ENCODE results near the gene CDH11. TPM values are rescaled to one million over a fixed set of nuclear protein-coding genes. Genes with fewer than 3 reads are reported as not detected.

CDH11 gene
- total and polyA plus RNA-seq, 9 of the 15 experiments (the other 6 are each of a cell fraction or from before 2014, with no cell fraction given): 0.18 TPM; not detected in 8

DNA sequence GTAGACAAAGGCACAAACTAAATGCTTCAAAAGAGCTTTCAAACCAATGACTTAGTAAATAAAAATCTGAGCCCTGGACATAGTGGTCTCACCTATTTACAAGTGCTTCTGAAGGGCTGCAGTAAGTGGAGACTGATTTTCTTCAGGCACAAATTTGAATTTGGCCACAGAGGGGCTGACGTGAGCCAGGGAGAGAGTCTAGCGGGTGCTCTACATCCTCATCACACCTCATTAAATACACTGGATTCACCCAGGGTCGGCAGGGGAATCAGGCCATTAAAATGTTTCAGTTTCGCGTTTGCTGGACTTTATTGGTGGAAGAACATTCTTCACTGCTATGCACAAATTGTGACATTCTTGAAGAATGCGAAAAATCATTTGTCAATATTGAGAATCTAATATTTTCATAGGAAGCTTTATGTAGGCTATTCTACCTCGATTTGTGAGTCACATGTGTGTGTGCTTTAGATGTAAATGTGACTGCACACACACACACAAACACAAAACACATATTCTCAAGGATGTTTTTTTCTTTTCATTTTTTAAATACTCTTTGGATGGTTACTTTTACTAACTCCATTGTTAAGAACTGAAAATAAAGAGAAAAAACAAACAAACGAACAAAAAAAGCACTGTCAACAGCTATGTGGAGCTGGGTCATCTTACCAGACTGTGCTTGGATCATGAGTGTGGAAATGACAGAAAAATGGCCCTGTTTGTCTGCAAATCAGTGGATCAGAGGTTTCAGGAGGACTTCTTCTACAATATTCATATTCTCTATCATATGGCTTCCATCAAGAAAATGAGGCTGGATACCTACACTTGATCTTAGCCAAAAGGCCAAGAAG, 58.9 kb downstream of the CDH11 start (continued):
- TF ChIP-seq HES1 (IDR thresholded peaks at IDR 0.05; ENCODE audit: low read depth) (no peak), IRF9 (tag; IDR thresholded peaks at IDR 0.05) (no peak), ETS2 (tag; IDR thresholded peaks at IDR 0.05; ENCODE audit: borderline replicate concordance, poor library complexity, severe bottlenecking) (no peak), CTBP1 (IDR thresholded peaks at IDR 0.05; ENCODE audit: borderline replicate concordance) (no peak)

DNA sequence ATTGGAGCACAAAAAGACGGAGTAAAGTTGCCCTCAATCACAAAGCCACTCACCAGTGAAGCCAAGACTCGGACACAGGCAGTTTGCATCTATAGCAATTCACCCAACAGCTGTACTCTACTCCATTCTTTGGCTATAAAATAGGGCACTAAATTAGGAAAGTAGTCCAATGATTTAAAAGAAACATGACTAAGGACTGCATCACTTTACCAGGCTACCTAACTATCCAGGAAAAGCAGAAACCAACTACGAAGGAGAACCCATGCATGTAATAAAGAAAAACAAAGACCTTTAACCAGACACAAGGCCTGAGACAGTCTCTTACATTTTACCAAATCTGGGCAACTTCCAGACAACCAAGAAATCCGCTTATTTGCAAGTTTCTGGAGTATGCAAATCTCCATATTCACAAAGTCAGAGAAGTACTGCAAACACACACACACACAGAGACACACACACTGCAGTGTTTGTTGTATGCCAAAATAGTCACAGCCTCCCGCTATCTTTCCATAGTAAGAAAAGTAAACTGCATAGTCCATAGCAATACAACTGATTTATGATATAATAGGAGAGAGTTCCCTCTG, 59.8 kb downstream of the CDH11 start:
- Histone ChIP-seq H3K27ac (ENCODE audit: extremely low read depth, low read depth, low read length) (no peak overlapping the region), H3K79me2 (ENCODE audit: control insufficient read depth, insufficient read depth, low read length) (no peaks in the 10 kb centered on the region), H3K9me1 (ENCODE audit: control insufficient read depth, insufficient read depth, low read length) (no peaks in the 10 kb centered on the region), H3K4me3 (no peak overlapping the region), H3K9me3 (replicated peaks; ENCODE audit: control insufficient read depth, insufficient read depth, low read depth, low read length) (no peaks in the 10 kb centered on the region), H4K20me1 (replicated peaks; ENCODE audit: control insufficient read depth, insufficient read depth, low read length) (no peaks in the 10 kb centered on the region), H3K9ac (ENCODE audit: insufficient read depth in 1 of 2, low read depth in 2 of 2, low read length in 2 of 2) (no peak overlapping the region), H2AFZ (ENCODE audit: low read depth, low read length) (no peak overlapping the region), H3K4me2 (ENCODE audit: insufficient read depth, low read length) (no peak overlapping the region), H3K27me3 (ENCODE audit: control insufficient read depth in 2 of 2, insufficient read depth in 2 of 2, low read length in 2 of 2) (no peaks in the 10 kb centered on the region), H3K36me3 (ENCODE audit: control insufficient read depth, insufficient read depth, low read length) (no peaks in the 10 kb centered on the region), H3K4me1 (replicated peaks in 1 of 2; ENCODE audit: control insufficient read depth in 2 of 2, insufficient read depth in 2 of 2, low read length in 2 of 2) (no peaks in the 10 kb centered on the region)
- no peak for FAIRE-seq
- ATAC-seq: no peak
- BruUV-seq (replicated peaks): no TSS peak
- in situ Hi-C loops (cut with MboI) (no loop called here), intact Hi-C loops (cut with micrococcal nuclease) (no loop called here)
- POLR2A ChIA-PET: no interaction called here
- DNase-seq (ENCODE audit: extremely low read depth in 1 of 4, low spot score in 3 of 4): no peak
- WGBS (ENCODE audit: insufficient coverage, low coverage, missing lambda C conversion rate): 1% methylated on average over 5 of the region's 5 CpGs
- CTCF ChIA-PET (ENCODE audit: low intra/inter-chr PET ratio): no interaction called here
- no peak for TF ChIP-seq CXXC5 (CRISPR knock-in tag; IDR thresholded peaks at IDR 0.05)
- no peak for TF ChIP-seq ZFP1 (CRISPR knock-in tag; IDR thresholded peaks at IDR 0.05)
- no peak for TF ChIP-seq MCM3 (IDR thresholded peaks at IDR 0.05)
- no peak for TF ChIP-seq RBM14 (IDR thresholded peaks at IDR 0.05; ENCODE audit: borderline replicate concordance, insufficient read depth, low read depth, low read length)
- TF ChIP-seq, protein P1, sequence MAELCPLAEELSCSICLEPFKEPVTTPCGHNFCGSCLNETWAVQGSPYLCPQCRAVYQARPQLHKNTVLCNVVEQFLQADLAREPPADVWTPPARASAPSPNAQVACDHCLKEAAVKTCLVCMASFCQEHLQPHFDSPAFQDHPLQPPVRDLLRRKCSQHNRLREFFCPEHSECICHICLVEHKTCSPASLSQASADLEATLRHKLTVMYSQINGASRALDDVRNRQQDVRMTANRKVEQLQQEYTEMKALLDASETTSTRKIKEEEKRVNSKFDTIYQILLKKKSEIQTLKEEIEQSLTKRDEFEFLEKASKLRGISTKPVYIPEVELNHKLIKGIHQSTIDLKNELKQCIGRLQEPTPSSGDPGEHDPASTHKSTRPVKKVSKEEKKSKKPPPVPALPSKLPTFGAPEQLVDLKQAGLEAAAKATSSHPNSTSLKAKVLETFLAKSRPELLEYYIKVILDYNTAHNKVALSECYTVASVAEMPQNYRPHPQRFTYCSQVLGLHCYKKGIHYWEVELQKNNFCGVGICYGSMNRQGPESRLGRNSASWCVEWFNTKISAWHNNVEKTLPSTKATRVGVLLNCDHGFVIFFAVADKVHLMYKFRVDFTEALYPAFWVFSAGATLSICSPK (IDR thresholded peaks at IDR 0.05; ENCODE audit: borderline replicate concordance): no peak
- TF ChIP-seq PREB (CRISPR knock-in tag; IDR thresholded peaks at IDR 0.05): no peak
- no peak for TF ChIP-seq POLR3A (IDR thresholded peaks at IDR 0.05; ENCODE audit: borderline replicate concordance, extremely low read depth, insufficient read depth, insufficient read length)
- no peak for TF ChIP-seq STAG1 (CRISPR knock-in tag; IDR thresholded peaks at IDR 0.05; ENCODE audit: borderline replicate concordance)
- TF ChIP-seq BRF1 (IDR thresholded peaks at IDR 0.05; ENCODE audit: borderline replicate concordance, extremely low read depth, insufficient read length): no peak
- TF ChIP-seq NCOA2 (IDR thresholded peaks at IDR 0.05; ENCODE audit: partially characterized antibody in 2 of 2): no peak

All from K562 (cell line).